Neural cell (in vitro differentiated cells): ENCODE data around the gene DCT.

Experiments used
- CTCF ChIP-seq: fragments of 450-650 bp; IDR thresholded peaks from 2 replicates; pipeline ENCODE4 v1.5.1; 2014; ENCODE audit warnings: antibody characterized with exemption, mild to moderate bottlenecking, moderate library complexity; ENCODE audit not compliant: poor library complexity, severe bottlenecking
- EP300 ChIP-seq: fragments of 450-650 bp; conservative IDR thresholded peaks from 2 replicates; pipeline ENCODE4 v1.6.1; 2014; ENCODE audit warnings: antibody characterized with exemption, mild to moderate bottlenecking, moderate library complexity; ENCODE audit not compliant: poor library complexity, severe bottlenecking
- EZH2 ChIP-seq: fragments of 200-600, 300-800 bp; shearing (Covaris generic), sonication (generic); IDR thresholded peaks from 2 replicates; pipeline ENCODE4 v1.6.1; 2014; ENCODE audit warnings: antibody characterized with exemption, low read length, borderline replicate concordance, mild to moderate bottlenecking; ENCODE audit not compliant: insufficient read depth, poor library complexity, severe bottlenecking
- MXI1 ChIP-seq: fragments of 450-650 bp; conservative IDR thresholded peaks from 2 replicates; pipeline ENCODE4 v1.6.1; 2014; ENCODE audit warnings: antibody characterized with exemption, mild to moderate bottlenecking; ENCODE audit not compliant: poor library complexity, severe bottlenecking
- POLR2AphosphoS5 ChIP-seq: IDR thresholded peaks from 2 replicates; pipeline ENCODE4 v1.6.1; 2012
- RAD21 ChIP-seq: fragments of 450-650 bp; conservative IDR thresholded peaks from 2 replicates; pipeline ENCODE4 v1.6.1; 2014; ENCODE audit warnings: antibody characterized with exemption, mild to moderate bottlenecking, moderate library complexity
- REST ChIP-seq: IDR thresholded peaks from 2 replicates; pipeline ENCODE4 v1.6.1; 2012; ENCODE audit warnings: borderline replicate concordance
- SMC3 ChIP-seq: fragments of 450-650 bp; conservative IDR thresholded peaks from 2 replicates; pipeline ENCODE4 v1.6.1; 2014; ENCODE audit warnings: antibody characterized with exemption, mild to moderate bottlenecking, moderate library complexity; ENCODE audit not compliant: poor library complexity
- TAF1 ChIP-seq: IDR thresholded peaks from 2 replicates; pipeline ENCODE4 v1.6.1; 2012; ENCODE audit warnings: low read depth

- TF ChIP-seq CTCF (no peak), EZH2 (no peak), MXI1 (no peak), POLR2AphosphoS5 (no peak), TAF1 (no peak), RAD21 (no peak), SMC3 (no peak), REST (no peak), EP300 (no peak)
These were observed 4.5 kb upstream of the DCT start for GRCh38 chr13:94483970-94484369.
